ENCODE data around the gene SLC35F1. TPM values are rescaled to one million over a fixed set of nuclear protein-coding genes. Genes with fewer than 3 reads are reported as not detected.

Gene SLC35F1
- total RNA-seq, 4 donors from 2014 or later = 0.08 to 0.57 (median 0.09) TPM

- Histone ChIP-seq H3K4me1 (no peaks in the 10 kb centered on the region), H3K9me3 (no peaks in the 10 kb centered on the region), H3K27ac (no peak overlapping the region), H3K27me3 (no peaks in the 10 kb centered on the region), H3K36me3 (no peaks in the 10 kb centered on the region), H3K4me3 (no peak overlapping the region)
- TF ChIP-seq CTCF (IDR thresholded peaks at IDR 0.05) = no peak
- TF ChIP-seq POLR2A (IDR thresholded peaks at IDR 0.05) = no peak
- no peak for DNase-seq
- intact Hi-C loops (cut with DNase I) = no loop called here
Observed at GRCh38 chr6:118326712-118327111, 419.6 kb downstream of the SLC35F1 start.

- intact Hi-C loops (cut with DNase I) = no loop called here
- no peak for TF ChIP-seq POLR2A (IDR thresholded peaks at IDR 0.05)
- no peak for TF ChIP-seq CTCF (IDR thresholded peaks at IDR 0.05)
Observed at GRCh38 chr6:118327237-118327636, 420.2 kb downstream of the SLC35F1 start.

GRCh38 chr6:118333772-118334171 is 426.7 kb downstream of the SLC35F1 start:
- Histone ChIP-seq H3K27me3 (no peaks in the 10 kb centered on the region), H3K9me3 (peaks cover 0 to 3% (median 0%) of the 10 kb centered on the region in 3 donors), H3K36me3 (no peaks in the 10 kb centered on the region), H3K4me1 (no peaks in the 10 kb centered on the region), H3K27ac (no peak overlapping the region), H3K4me3 (no peak overlapping the region)
- WGBS, 2 donors = 64 to 95% methylated on average over 1 of the region's 1 CpG
- intact Hi-C loops (cut with DNase I) = no loop called here
- TF ChIP-seq POLR2A (IDR thresholded peaks at IDR 0.05) = no peak
- no peak for TF ChIP-seq CTCF (IDR thresholded peaks at IDR 0.05)
- DNase-seq = no peak

More at GRCh38 chr6:118327237-118327636, 420.2 kb downstream of the SLC35F1 start:
- Histone ChIP-seq H3K27me3 (no peaks in the 10 kb centered on the region), H3K27ac (no peak overlapping the region), H3K36me3 (no peaks in the 10 kb centered on the region), H3K4me1 (no peaks in the 10 kb centered on the region), H3K9me3 (no peaks in the 10 kb centered on the region), H3K4me3 (no peak overlapping the region)
- no peak for DNase-seq

- Histone ChIP-seq H3K4me1 (no peaks in the 10 kb centered on the region), H3K9me3 (peaks cover 0 to 3% (median 0%) of the 10 kb centered on the region in 3 donors), H3K27ac (no peak overlapping the region), H3K36me3 (no peaks in the 10 kb centered on the region), H3K4me3 (no peak overlapping the region), H3K27me3 (no peaks in the 10 kb centered on the region)
- no peak for DNase-seq
- no peak for TF ChIP-seq CTCF (IDR thresholded peaks at IDR 0.05)
- intact Hi-C loops (cut with DNase I) = no loop called here
- WGBS, 2 donors = 64 to 83% methylated on average over 1 of the region's 1 CpG
Observed at GRCh38 chr6:118334634-118335033, 427.6 kb downstream of the SLC35F1 start.

GRCh38 chr6:118335325-118335816 is 428.3 kb downstream of the SLC35F1 start:
- 67 to 80% methylated on average over 1 of the region's 1 CpG for WGBS, 2 donors
- intact Hi-C loops (cut with DNase I) = no loop called here
- TF ChIP-seq CTCF (IDR thresholded peaks at IDR 0.05) = no peak
- no peak for TF ChIP-seq POLR2A (IDR thresholded peaks at IDR 0.05)

More at GRCh38 chr6:118335325-118335816, 428.3 kb downstream of the SLC35F1 start:
- Histone ChIP-seq H3K27me3 (no peaks in the 10 kb centered on the region), H3K4me3 (no peak overlapping the region), H3K4me1 (no peaks in the 10 kb centered on the region), H3K27ac (peak overlapping the region in 1 of 4 donors; percentile 24), H3K9me3 (peaks cover 0 to 3% (median 0%) of the 10 kb centered on the region in 3 donors), H3K36me3 (no peaks in the 10 kb centered on the region)
- no peak for DNase-seq
